Neural progenitor cell (in vitro differentiated cells): Measurements from ENCODE around the gene PRDX2. TPM values are rescaled to one million over a fixed set of nuclear protein-coding genes. Genes with fewer than 3 reads are reported as not detected.

ENCODE experiments used
- DNase-seq: peaks from one replicate; pipeline ENCODE4 v3.0.0-alpha.2; 2016; ENCODE audit warnings: low spot score
- H2AFZ ChIP-seq: fragments of 200-600 bp; sonication (generic); replicated peaks from 2 replicates; pipeline ENCODE4 v1.6.1; 2016; ENCODE audit warnings: antibody characterized with exemption
- H3F3A ChIP-seq: fragments of 200-600 bp; sonication (generic); 2 replicates; pipeline ENCODE4 v1.6.1; 2016; ENCODE audit warnings: antibody characterized with exemption, low read depth
- H3K27ac ChIP-seq: fragments of 200-600 bp; sonication (generic); 2 replicates; pipeline ENCODE4 v1.5.1; 2016; ENCODE audit warnings: mild to moderate bottlenecking
- H3K27me3 ChIP-seq: fragments of 200-600 bp; sonication (generic); 2 replicates; pipeline ENCODE4 v1.6.1; 2016; ENCODE audit warnings: mild to moderate bottlenecking, moderate library complexity
- H3K36me3 ChIP-seq: fragments of 200-600 bp; sonication (generic); 2 replicates; pipeline ENCODE4 v1.5.1; 2016
- H3K4me1 ChIP-seq: fragments of 200-600 bp; sonication (generic); 2 replicates; pipeline ENCODE4 v1.6.1; 2016; ENCODE audit warnings: mixed run types
- H3K4me2 ChIP-seq: fragments of 200-600 bp; sonication (generic); 2 replicates; pipeline ENCODE4 v1.6.1; 2016
- H3K4me3 ChIP-seq: fragments of 200-600 bp; sonication (generic); 2 replicates; pipeline ENCODE4 v1.5.1; 2016
- H3K79me2 ChIP-seq: fragments of 200-600 bp; sonication (generic); 2 replicates; pipeline ENCODE4 v1.6.1; 2016; ENCODE audit warnings: low read depth
- H3K9ac ChIP-seq: fragments of 200-600 bp; sonication (generic); 2 replicates; pipeline ENCODE4 v1.6.1; 2016
- H3K9me3 ChIP-seq: fragments of 200-600 bp; sonication (generic); 2 replicates; pipeline ENCODE4 v1.5.1; 2016; ENCODE audit warnings: low read depth
- H4K20me1 ChIP-seq: fragments of 200-600 bp; sonication (generic); 2 replicates; pipeline ENCODE4 v1.6.1; 2016; ENCODE audit warnings: low read depth
- H3K27ac Mint-ChIP-seq: 3 replicates; pipeline ENCODE4 v1.8.0; 2021; ENCODE audit warnings: mixed read lengths
- H3K27me3 Mint-ChIP-seq: 2 replicates; pipeline ENCODE4 v1.8.0; 2022; ENCODE audit warnings: low read depth, mild to moderate bottlenecking, inconsistent platforms, moderate library complexity, mixed read lengths; ENCODE audit not compliant: insufficient read depth
- H3K36me3 Mint-ChIP-seq: 3 replicates; pipeline ENCODE4 v1.8.0; 2021; ENCODE audit warnings: mixed read lengths
- H3K4me1 Mint-ChIP-seq: 3 replicates; pipeline ENCODE4 v1.8.0; 2021; ENCODE audit warnings: mixed read lengths
- H3K4me3 Mint-ChIP-seq: 3 replicates; pipeline ENCODE4 v1.8.0; 2021; ENCODE audit warnings: mild to moderate bottlenecking, moderate library complexity, mixed read lengths
- H3K9me3 Mint-ChIP-seq: 3 replicates; pipeline ENCODE4 v1.8.0; 2020; ENCODE audit warnings: mixed read lengths
- EZH2 ChIP-seq: fragments of 200-600 bp; sonication (generic); IDR thresholded peaks from 2 replicates; pipeline ENCODE4 v1.6.1; 2017; ENCODE audit warnings: antibody characterized with exemption, mild to moderate bottlenecking, moderate library complexity
- EZH2phosphoT487 ChIP-seq: fragments of 200-600 bp; sonication (generic); IDR thresholded peaks from 2 replicates; pipeline ENCODE4 v1.6.1; 2017; ENCODE audit warnings: antibody characterized with exemption
- total RNA-seq: library from RNA; depleted of rRNA; stranded (reverse); fragments of >200 nt; gene quantifications from 2 replicates; pipeline ENCODE4 v1.2.3, GENCODE V29; 2015; ENCODE audit warnings: low replicate concordance
- TF ChIP-seq, protein P1 (sequence below): fragments of 200-600 bp; sonication (generic); IDR thresholded peaks from 2 replicates; pipeline ENCODE4 v1.5.1; 2017; ENCODE audit warnings: antibody characterized with exemption, mild to moderate bottlenecking

Gene PRDX2
- total RNA-seq, 1 donor from 2014 or later, result 463 TPM

DNA sequence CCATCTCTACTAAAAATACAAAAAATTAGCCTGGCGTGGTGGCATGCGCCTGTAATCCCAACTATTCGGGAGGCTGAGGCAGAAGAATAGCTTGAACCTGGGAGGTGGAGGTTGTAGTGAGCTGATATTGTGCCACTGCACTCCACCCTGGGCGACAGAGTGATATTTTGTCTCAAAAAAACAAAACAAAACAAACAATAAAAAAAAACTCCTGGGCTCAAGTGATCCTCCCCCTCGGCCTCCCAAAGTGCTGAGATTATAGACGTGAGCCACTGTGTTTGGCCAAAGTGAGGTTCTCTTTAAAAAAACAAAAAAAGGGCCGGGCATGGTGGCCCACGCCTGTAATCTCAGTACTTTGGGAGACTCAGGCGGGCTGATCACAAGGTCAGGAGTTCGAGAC lies 14.1 kb downstream of the PRDX2 start:
- Histone ChIP-seq H3K9me3 (no peaks in the 10 kb centered on the region), H3K9ac (no peak overlapping the region), H3K27ac (no peak overlapping the region), H3K4me2 (no peak overlapping the region), H3K4me3 (no peak overlapping the region), H3K27me3 (peaks cover 23% of the 10 kb centered on the region), H4K20me1 (no peaks in the 10 kb centered on the region), H3F3A (peaks cover 69% of the 10 kb centered on the region), H3K36me3 (no peaks in the 10 kb centered on the region), H3K79me2 (no peaks in the 10 kb centered on the region), H2AFZ (no peak overlapping the region), H3K4me1 (peaks cover 38% of the 10 kb centered on the region)
- no peaks in the 10 kb centered on the region for H3K36me3 Mint-ChIP-seq
- no peak for DNase-seq
- H3K9me3 Mint-ChIP-seq, result no peaks in the 10 kb centered on the region
- H3K4me3 Mint-ChIP-seq, result peak overlapping the region; percentile 24
- TF ChIP-seq EZH2phosphoT487 (no peak), EZH2 (no peak)
- TF ChIP-seq, protein P1, sequence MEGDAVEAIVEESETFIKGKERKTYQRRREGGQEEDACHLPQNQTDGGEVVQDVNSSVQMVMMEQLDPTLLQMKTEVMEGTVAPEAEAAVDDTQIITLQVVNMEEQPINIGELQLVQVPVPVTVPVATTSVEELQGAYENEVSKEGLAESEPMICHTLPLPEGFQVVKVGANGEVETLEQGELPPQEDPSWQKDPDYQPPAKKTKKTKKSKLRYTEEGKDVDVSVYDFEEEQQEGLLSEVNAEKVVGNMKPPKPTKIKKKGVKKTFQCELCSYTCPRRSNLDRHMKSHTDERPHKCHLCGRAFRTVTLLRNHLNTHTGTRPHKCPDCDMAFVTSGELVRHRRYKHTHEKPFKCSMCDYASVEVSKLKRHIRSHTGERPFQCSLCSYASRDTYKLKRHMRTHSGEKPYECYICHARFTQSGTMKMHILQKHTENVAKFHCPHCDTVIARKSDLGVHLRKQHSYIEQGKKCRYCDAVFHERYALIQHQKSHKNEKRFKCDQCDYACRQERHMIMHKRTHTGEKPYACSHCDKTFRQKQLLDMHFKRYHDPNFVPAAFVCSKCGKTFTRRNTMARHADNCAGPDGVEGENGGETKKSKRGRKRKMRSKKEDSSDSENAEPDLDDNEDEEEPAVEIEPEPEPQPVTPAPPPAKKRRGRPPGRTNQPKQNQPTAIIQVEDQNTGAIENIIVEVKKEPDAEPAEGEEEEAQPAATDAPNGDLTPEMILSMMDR, result no peak
- peaks cover 5% of the 10 kb centered on the region for H3K27me3 Mint-ChIP-seq
- H3K27ac Mint-ChIP-seq, result no peak overlapping the region
- H3K4me1 Mint-ChIP-seq, result peaks cover 30% of the 10 kb centered on the region

DNA sequence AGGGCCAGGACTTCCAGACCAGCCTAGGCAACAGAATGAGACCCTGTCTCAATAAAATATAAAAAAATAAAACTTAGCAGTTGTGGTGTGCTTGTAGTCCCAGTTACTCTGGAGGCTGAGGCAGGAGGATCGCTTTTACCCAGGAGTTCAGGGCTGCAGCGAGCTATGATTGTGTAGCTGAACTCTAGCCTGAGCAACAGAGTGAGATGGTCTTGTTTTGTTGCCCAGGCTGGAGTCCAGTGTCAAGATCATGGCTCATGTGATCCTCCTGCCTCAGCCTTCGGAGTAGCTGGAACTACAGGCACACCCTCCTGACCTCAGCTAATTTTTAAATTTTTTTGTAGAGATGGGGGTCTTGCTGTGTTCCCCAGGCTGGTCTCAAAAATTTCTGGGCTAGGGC lies 14.6 kb downstream of the PRDX2 start:
- TF ChIP-seq EZH2 (no peak), EZH2phosphoT487 (no peak)
- TF ChIP-seq, protein P1, result no peak
- no peak overlapping the region for H3K27ac ChIP-seq
- H3K4me2 ChIP-seq, result no peak overlapping the region
- H3K36me3 ChIP-seq, result no peaks in the 10 kb centered on the region
- no peaks in the 10 kb centered on the region for H3K9me3 ChIP-seq
- no peak overlapping the region for H3K9ac ChIP-seq
- Mint-ChIP-seq H3K9me3 (peaks cover 2% of the 10 kb centered on the region), H3K27ac (no peak overlapping the region), H3K36me3 (no peaks in the 10 kb centered on the region), H3K4me3 (no peak overlapping the region), H3K27me3 (peaks cover 7% of the 10 kb centered on the region), H3K4me1 (peaks cover 33% of the 10 kb centered on the region)
- no peaks in the 10 kb centered on the region for H4K20me1 ChIP-seq
- H3K79me2 ChIP-seq, result no peaks in the 10 kb centered on the region
- H3K4me3 ChIP-seq, result no peak overlapping the region
- DNase-seq, result no peak
- H2AFZ ChIP-seq, result no peak overlapping the region
- peaks cover 18% of the 10 kb centered on the region for H3K27me3 ChIP-seq
- peaks cover 42% of the 10 kb centered on the region for H3K4me1 ChIP-seq
- H3F3A ChIP-seq, result peaks cover 69% of the 10 kb centered on the region

DNA sequence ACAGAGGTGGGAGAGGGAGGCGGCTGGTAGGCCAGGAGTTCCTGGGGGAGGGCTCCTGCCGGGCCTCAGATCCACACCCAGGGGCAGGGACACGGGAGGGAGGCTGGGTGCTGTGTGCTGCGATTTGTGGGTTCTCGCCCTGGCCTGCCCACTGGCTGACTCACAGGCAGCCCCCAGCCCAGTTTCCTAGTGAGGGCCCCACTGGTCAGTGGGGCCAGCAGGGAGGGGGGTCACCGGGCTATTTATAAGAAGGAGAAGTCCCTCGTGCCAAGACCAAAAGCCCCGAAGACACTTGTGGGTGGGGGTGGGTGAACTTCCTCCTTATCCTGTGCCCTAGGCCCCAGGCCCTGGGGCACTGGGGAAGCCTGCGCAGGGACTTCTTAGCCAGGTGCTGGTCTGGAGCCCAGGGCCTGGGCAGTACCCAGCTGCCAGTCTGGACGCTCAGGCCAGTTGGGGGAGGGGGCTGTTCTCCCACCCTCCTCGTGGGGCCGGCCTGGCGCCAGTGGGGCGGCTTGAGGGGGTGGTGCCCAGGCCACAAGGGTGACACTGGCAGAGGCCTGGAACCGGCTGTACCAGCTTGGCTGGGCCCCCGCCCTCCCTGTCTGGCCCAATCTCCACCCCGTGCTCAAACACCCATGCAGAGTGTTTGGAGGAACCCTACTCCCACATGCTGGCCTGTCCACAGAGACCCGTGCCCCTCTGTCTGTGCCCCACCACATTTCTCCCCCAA lies 15.3 kb downstream of the PRDX2 start:
- H3K4me1 ChIP-seq, result peaks cover 39% of the 10 kb centered on the region
- peaks cover 2% of the 10 kb centered on the region for H3K9me3 Mint-ChIP-seq
- H4K20me1 ChIP-seq, result no peaks in the 10 kb centered on the region
- peaks cover 39% of the 10 kb centered on the region for H3K4me1 Mint-ChIP-seq
- no peak overlapping the region for H3K27ac ChIP-seq
- no peak overlapping the region for H3K4me3 ChIP-seq
- no peaks in the 10 kb centered on the region for H3K9me3 ChIP-seq
- peaks cover 11% of the 10 kb centered on the region for H3K27me3 ChIP-seq
- no peaks in the 10 kb centered on the region for H3K36me3 ChIP-seq
- H3K27ac Mint-ChIP-seq, result no peak overlapping the region
- H3F3A ChIP-seq, result peaks cover 70% of the 10 kb centered on the region
- no peak overlapping the region for H3K4me3 Mint-ChIP-seq
- H3K9ac ChIP-seq, result no peak overlapping the region
- TF ChIP-seq EZH2phosphoT487 (no peak), EZH2 (no peak)
- TF ChIP-seq, protein P1, result no peak
- H3K36me3 Mint-ChIP-seq, result no peaks in the 10 kb centered on the region
- no peak for DNase-seq
- no peak overlapping the region for H3K4me2 ChIP-seq
- H3K27me3 Mint-ChIP-seq, result peaks cover 12% of the 10 kb centered on the region
- no peak overlapping the region for H2AFZ ChIP-seq
- no peaks in the 10 kb centered on the region for H3K79me2 ChIP-seq
